Neuronal stem cell (in vitro differentiated cells): ENCODE results near the gene MLST8.

Experiments
- DNase-seq: peaks from one replicate; pipeline ENCODE4 v3.0.0-alpha.2; 2013; ENCODE audit warnings: low spot score
- H2AFZ ChIP-seq: one replicate; pipeline ENCODE4 v1.6.1; 2013; ENCODE audit warnings: mild to moderate bottlenecking, low read length, inconsistent platforms
- H2AK5ac ChIP-seq: 2 replicates; pipeline ENCODE4 v1.6.1; 2013; ENCODE audit warnings: low read depth, mild to moderate bottlenecking, inconsistent platforms, low read length, moderate library complexity, mixed read lengths
- H2BK120ac ChIP-seq: 2 replicates; pipeline ENCODE4 v1.6.1; 2013; ENCODE audit warnings: low read depth, mild to moderate bottlenecking, inconsistent platforms, low read length, moderate library complexity, mixed read lengths
- H2BK12ac ChIP-seq: one replicate; pipeline ENCODE4 v1.6.1; 2013; ENCODE audit warnings: low read length, inconsistent platforms
- H2BK15ac ChIP-seq: 2 replicates; pipeline ENCODE4 v1.6.1; 2013; ENCODE audit warnings: mild to moderate bottlenecking, low read length, inconsistent platforms, mixed read lengths
- H2BK5ac ChIP-seq: one replicate; pipeline ENCODE4 v1.6.1; 2013; ENCODE audit warnings: inconsistent platforms, mild to moderate bottlenecking, low read length, moderate library complexity
- H3K14ac ChIP-seq: one replicate; pipeline ENCODE4 v1.6.1; 2013; ENCODE audit warnings: low read length, inconsistent platforms
- H3K18ac ChIP-seq: 2 replicates; pipeline ENCODE4 v1.6.1; 2013; ENCODE audit warnings: low read length, inconsistent platforms
- H3K23ac ChIP-seq: 2 replicates; pipeline ENCODE4 v1.6.1; 2013; ENCODE audit warnings: low read depth, mild to moderate bottlenecking, mixed read lengths, low read length, inconsistent platforms; ENCODE audit not compliant: poor library complexity
- H3K27ac ChIP-seq: replicated peaks from 3 replicates; pipeline ENCODE4 v1.5.1; 2013; ENCODE audit warnings: low read length, inconsistent platforms
- H3K27me3 ChIP-seq, 3 experiments: 2 replicates each; pipeline ENCODE4 v1.6.1; 2013; ENCODE audit warnings: low read length in 3 of 3, mild to moderate bottlenecking in 2 of 3, inconsistent platforms in 1 of 3, low read depth in 1 of 3, mixed read lengths in 1 of 3, moderate library complexity in 1 of 3; ENCODE audit not compliant: control insufficient read depth in 3 of 3, insufficient read depth in 3 of 3
- H3K36me3 ChIP-seq, 2 donors: replicated peaks in 1 of 2; 2 replicates each; pipeline ENCODE4 v1.6.1; 2013; ENCODE audit warnings: low read length in 2 of 2; ENCODE audit not compliant: control insufficient read depth in 2 of 2, insufficient read depth in 2 of 2
- H3K4ac ChIP-seq: 2 replicates; pipeline ENCODE4 v1.6.1; 2013; ENCODE audit warnings: inconsistent platforms, mild to moderate bottlenecking, low read length, moderate library complexity
- H3K4me1 ChIP-seq, 2 donors: 1 replicate in 1 of 2; 2 replicates in 1 of 2; pipeline ENCODE4 v1.6.1; 2013; ENCODE audit warnings: low read length in 2 of 2, low read depth in 1 of 2; ENCODE audit not compliant: control insufficient read depth in 2 of 2, insufficient read depth in 1 of 2
- H3K4me2 ChIP-seq: one replicate; pipeline ENCODE4 v1.6.1; 2013; ENCODE audit warnings: mild to moderate bottlenecking, low read length, inconsistent platforms; ENCODE audit not compliant: insufficient read depth, poor library complexity, severe bottlenecking
- H3K4me3 ChIP-seq, 2 donors: 2 replicates each; pipeline ENCODE4 v1.5.1; 2013; ENCODE audit warnings: low read length in 2 of 2, mild to moderate bottlenecking in 2 of 2, inconsistent platforms in 1 of 2, moderate library complexity in 1 of 2
- H3K79me1 ChIP-seq: one replicate; pipeline ENCODE4 v1.6.1; 2013; ENCODE audit warnings: low read depth, mild to moderate bottlenecking, inconsistent platforms, low read length, moderate library complexity
- H3K9ac ChIP-seq: one replicate; pipeline ENCODE4 v1.6.1; 2013; ENCODE audit warnings: mild to moderate bottlenecking, low read depth, low read length, inconsistent platforms; ENCODE audit not compliant: poor library complexity
- H3K9me3 ChIP-seq, 2 donors: replicated peaks in 1 of 2; 2 replicates each; pipeline versions ENCODE3 to v1.6.1; 2013; ENCODE audit warnings: low read length in 2 of 2, mild to moderate bottlenecking in 2 of 2, inconsistent platforms in 1 of 2, low read depth in 1 of 2, mixed read lengths in 1 of 2, moderate library complexity in 1 of 2; ENCODE audit not compliant: control insufficient read depth in 2 of 2, insufficient read depth in 1 of 2
- H4K8ac ChIP-seq: one replicate; pipeline ENCODE4 v1.6.1; 2013; ENCODE audit warnings: low read depth, mild to moderate bottlenecking, inconsistent platforms, low read length, moderate library complexity
- H4K91ac ChIP-seq: one replicate; pipeline ENCODE4 v1.6.1; 2013; ENCODE audit warnings: low read length, low read depth, mild to moderate bottlenecking, inconsistent platforms; ENCODE audit not compliant: poor library complexity
- WGBS, 2 donors: extraction: QIAGEN DNeasy Blood & Tissue Kit; methylation state at CpG; one replicate each; pipeline ENCODE4 v1.1.7; 2013; ENCODE audit warnings: missing lambda C conversion rate in 2 of 2, mixed read lengths in 1 of 2; ENCODE audit not compliant: insufficient read length in 2 of 2, insufficient replicate concordance in 1 of 2; ENCODE audit errors: extremely low coverage in 2 of 2; 5-methylcytosine and 5-hydroxymethylcytosine counted together

MLST8 gene

DNA sequence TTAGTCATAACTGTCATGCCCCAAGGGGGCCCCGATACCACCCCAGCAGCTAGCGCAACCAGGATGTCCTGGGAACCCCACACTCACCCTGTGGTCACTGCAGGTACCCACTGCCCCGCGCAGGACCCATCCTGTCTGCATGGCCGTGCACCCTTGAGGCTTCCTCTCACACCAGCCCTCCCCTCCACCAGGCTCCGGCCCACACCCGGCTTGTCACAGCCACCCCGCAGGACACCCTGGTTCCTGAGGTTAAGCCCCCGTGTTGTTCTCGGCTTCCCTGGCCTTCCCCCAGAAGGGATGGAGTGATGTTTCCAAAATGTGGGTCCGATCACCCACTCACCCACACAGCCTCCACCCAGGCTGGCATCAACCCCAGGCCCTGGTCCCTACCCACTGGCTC, 38.5 kb downstream of the MLST8 start:
- H3K9me3 ChIP-seq, result no peaks in the 10 kb centered on the region
- no peak overlapping the region for H4K8ac ChIP-seq
- H3K27me3 ChIP-seq, result no peaks in the 10 kb centered on the region
- no peak overlapping the region for H2AK5ac ChIP-seq
- no peak overlapping the region for H3K27ac ChIP-seq
- H2BK5ac ChIP-seq, result no peak overlapping the region
- peaks cover 45 to 83% of the 10 kb centered on the region in 2 donors for H3K36me3 ChIP-seq
- no peak overlapping the region for H3K4me2 ChIP-seq
- no peak overlapping the region for H2BK120ac ChIP-seq
- H3K4me1 ChIP-seq, result no peaks in the 10 kb centered on the region
- no peak for DNase-seq
- no peak overlapping the region for H3K23ac ChIP-seq
- H4K91ac ChIP-seq, result no peak overlapping the region
- H3K14ac ChIP-seq, result no peak overlapping the region
- no peak overlapping the region for H2AFZ ChIP-seq
- H3K9ac ChIP-seq, result no peak overlapping the region
- H2BK12ac ChIP-seq, result no peak overlapping the region
- no peak overlapping the region for H3K4ac ChIP-seq
- peaks cover 4% of the 10 kb centered on the region for H3K79me1 ChIP-seq
- no CpG with 5 or more reads among the region's 11 CpGs for WGBS, 2 donors
- no peak overlapping the region for H2BK15ac ChIP-seq
- no peak overlapping the region for H3K4me3 ChIP-seq
- no peak overlapping the region for H3K18ac ChIP-seq

DNA sequence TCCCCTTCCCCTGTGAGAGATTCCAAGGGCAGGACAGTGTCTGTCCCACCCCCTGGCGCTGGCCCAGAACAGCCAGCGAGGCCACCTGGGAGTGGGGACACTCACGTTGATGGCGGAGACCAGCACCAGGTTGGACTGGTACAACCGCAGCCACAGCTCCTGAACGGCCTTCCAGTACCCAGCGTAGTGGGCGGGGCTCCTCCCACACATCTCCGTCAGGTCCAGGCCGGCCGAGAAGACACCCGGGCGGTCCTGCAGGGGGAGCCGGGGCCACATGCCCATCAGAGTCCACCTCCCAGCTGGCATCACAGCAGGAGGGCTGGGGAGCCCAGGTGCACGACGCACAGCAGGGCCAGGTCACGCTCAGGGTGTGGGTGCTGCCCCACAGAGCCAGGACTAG, 39.0 kb downstream of the MLST8 start:
- H3K4me1 ChIP-seq, result no peaks in the 10 kb centered on the region
- H3K9me3 ChIP-seq, result no peaks in the 10 kb centered on the region
- no peak overlapping the region for H3K18ac ChIP-seq
- no peak overlapping the region for H3K4me2 ChIP-seq
- H3K9ac ChIP-seq, result no peak overlapping the region
- H3K36me3 ChIP-seq, result peaks cover 47 to 84% of the 10 kb centered on the region in 2 donors
- H3K14ac ChIP-seq, result no peak overlapping the region
- no peak overlapping the region for H2BK15ac ChIP-seq
- no peak overlapping the region for H2BK120ac ChIP-seq
- no peak overlapping the region for H2BK5ac ChIP-seq
- H2AFZ ChIP-seq, result no peak overlapping the region
- H2AK5ac ChIP-seq, result no peak overlapping the region
- no peak for DNase-seq
- no peaks in the 10 kb centered on the region for H3K27me3 ChIP-seq
- no peak overlapping the region for H4K8ac ChIP-seq
- no peak overlapping the region for H3K27ac ChIP-seq
- WGBS, 2 donors, result no CpG with 5 or more reads among the region's 17 CpGs
- no peak overlapping the region for H3K4me3 ChIP-seq
- H3K23ac ChIP-seq, result no peak overlapping the region
- H2BK12ac ChIP-seq, result no peak overlapping the region
- H3K79me1 ChIP-seq, result peaks cover 4% of the 10 kb centered on the region
- H4K91ac ChIP-seq, result no peak overlapping the region
- H3K4ac ChIP-seq, result no peak overlapping the region

DNA sequence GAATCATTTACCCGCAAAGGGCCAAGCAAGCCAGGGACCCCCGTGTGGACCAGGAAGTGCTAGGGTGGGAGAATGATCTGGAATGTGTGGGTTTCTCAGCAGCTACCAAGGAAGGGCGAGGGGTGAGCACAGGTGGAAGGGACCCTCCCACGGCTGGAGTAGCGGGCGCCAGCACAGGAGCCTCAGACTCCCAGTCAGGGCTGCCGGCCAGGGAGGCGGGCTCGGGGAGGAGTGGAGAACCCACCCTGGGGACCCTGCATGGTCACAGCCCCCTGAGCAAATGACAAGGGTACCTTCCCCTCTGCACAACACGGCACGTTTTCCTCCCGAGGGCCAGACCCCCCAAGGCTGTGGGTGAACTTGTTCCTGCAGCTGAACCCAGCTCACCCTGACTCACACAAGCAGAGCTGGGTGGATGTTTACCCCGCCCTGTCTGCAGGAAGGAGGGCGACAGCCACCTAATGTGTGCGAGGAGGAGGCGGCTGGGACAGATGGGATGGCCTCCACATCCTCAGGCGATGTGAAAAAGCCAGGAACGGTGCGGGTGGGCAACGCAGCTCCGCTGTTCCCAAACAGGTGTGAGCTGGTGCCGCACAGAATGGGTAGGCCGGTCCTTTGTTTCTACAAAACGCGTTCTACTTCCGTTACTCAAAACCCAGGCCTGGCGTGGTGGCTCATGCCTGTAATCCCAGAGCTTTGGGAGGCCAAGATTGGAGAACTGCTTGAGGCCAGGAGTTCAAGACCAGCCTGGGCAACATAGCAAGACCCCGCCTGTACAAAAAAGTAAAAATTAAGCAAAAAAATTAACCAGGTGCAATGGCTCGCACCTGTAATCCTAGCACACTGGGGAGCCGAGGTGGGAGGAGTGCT, 39.9 kb downstream of the MLST8 start:
- Histone ChIP-seq H3K79me1 (peaks cover 4% of the 10 kb centered on the region), H4K8ac (no peak overlapping the region), H3K23ac (no peak overlapping the region), H2AFZ (no peak overlapping the region), H2AK5ac (no peak overlapping the region), H3K9ac (no peak overlapping the region), H3K4me3 (no peak overlapping the region), H2BK15ac (no peak overlapping the region), H2BK12ac (no peak overlapping the region), H4K91ac (no peak overlapping the region), H3K27ac (no peak overlapping the region), H2BK5ac (no peak overlapping the region), H3K4me2 (no peak overlapping the region), H3K9me3 (no peaks in the 10 kb centered on the region), H2BK120ac (no peak overlapping the region), H3K4ac (no peak overlapping the region), H3K36me3 (peaks cover 45 to 83% of the 10 kb centered on the region in 2 donors), H3K18ac (no peak overlapping the region), H3K14ac (no peak overlapping the region), H3K4me1 (peaks cover 0 to under 1% of the 10 kb centered on the region in 2 donors), H3K27me3 (no peaks in the 10 kb centered on the region)
- WGBS, 2 donors, result no CpG with 5 or more reads among the region's 30 CpGs
- no peak for DNase-seq

DNA sequence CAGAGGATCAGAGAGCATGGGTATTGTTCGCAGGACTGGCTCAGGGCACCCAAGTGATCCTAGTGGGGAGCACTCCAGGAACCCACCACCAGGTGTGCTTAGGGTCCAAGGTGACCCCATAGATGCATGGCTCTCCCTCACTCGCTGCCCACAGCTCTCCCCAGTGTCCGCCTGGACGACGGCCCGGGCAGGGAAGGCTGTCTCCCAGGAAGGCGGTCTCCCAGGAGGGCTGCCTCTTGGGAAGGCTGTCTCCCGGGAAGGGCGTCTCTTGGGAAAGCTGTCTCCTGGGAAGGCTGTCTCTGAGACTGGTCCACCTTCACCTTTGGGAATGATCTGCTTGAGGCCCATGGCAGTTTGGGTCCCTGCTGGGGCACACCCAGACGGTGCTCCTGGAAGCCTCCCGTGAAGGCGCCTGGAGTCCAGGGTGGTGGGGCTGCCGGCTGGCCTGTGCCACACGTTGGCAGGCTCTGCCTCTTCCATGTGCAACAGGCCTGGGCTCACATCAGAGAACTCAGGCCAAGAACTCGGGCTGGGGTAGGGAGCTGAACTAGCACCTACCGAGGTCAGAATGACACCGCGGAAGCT, 41.1 kb downstream of the MLST8 start:
- peaks cover 4% of the 10 kb centered on the region in 2 donors for H3K4me1 ChIP-seq
- H2AFZ ChIP-seq, result no peak overlapping the region
- H3K27me3 ChIP-seq, result no peaks in the 10 kb centered on the region
- no peak overlapping the region for H3K18ac ChIP-seq
- H3K14ac ChIP-seq, result no peak overlapping the region
- H3K4me3 ChIP-seq, result no peak overlapping the region
- H4K91ac ChIP-seq, result peak overlapping the region; percentile 3
- no peak overlapping the region for H2BK15ac ChIP-seq
- WGBS, 2 donors, result no CpG with 5 or more reads among the region's 18 CpGs
- H2AK5ac ChIP-seq, result no peak overlapping the region
- no peak overlapping the region for H3K4me2 ChIP-seq
- no peak overlapping the region for H3K27ac ChIP-seq
- H3K23ac ChIP-seq, result no peak overlapping the region
- H3K9me3 ChIP-seq, result no peaks in the 10 kb centered on the region
- H2BK12ac ChIP-seq, result no peak overlapping the region
- H2BK5ac ChIP-seq, result no peak overlapping the region
- H4K8ac ChIP-seq, result no peak overlapping the region
- H3K9ac ChIP-seq, result no peak overlapping the region
- no peak for DNase-seq
- H3K4ac ChIP-seq, result no peak overlapping the region
- peaks cover 6% of the 10 kb centered on the region for H3K79me1 ChIP-seq
- peaks cover 45 to 75% of the 10 kb centered on the region in 2 donors for H3K36me3 ChIP-seq
- no peak overlapping the region for H2BK120ac ChIP-seq
